NT2/D1 (cell line): ENCODE results near the gene OLIG1.
A peak's percentile ranks its signal among the peaks of the same experiment; 100 is the strongest.

Source experiments
- DNase-seq: peaks from one replicate; pipeline ENCODE4 v3.0.0-alpha.2; 2011; ENCODE audit warnings: low read depth, low spot score
- H3K27me3 ChIP-seq: 2 replicates; pipeline ENCODE4 v1.6.0; 2011; ENCODE audit warnings: mild to moderate bottlenecking; ENCODE audit not compliant: insufficient read length, insufficient read depth
- H3K36me3 ChIP-seq: 2 replicates; pipeline ENCODE4 v1.6.1; 2011; ENCODE audit warnings: mild to moderate bottlenecking, low read length, mixed read lengths; ENCODE audit not compliant: insufficient read depth, insufficient read length
- H3K4me1 ChIP-seq: 2 replicates; pipeline ENCODE4 v1.5.1; 2011; ENCODE audit not compliant: insufficient read depth, insufficient read length
- H3K4me3 ChIP-seq: 2 replicates; pipeline ENCODE4 v1.5.1; 2011; ENCODE audit warnings: low read depth; ENCODE audit not compliant: insufficient read length
- H3K9ac ChIP-seq: 2 replicates; pipeline ENCODE4 v1.6.0; 2011; ENCODE audit warnings: low read depth; ENCODE audit not compliant: insufficient read length
- H3K9me3 ChIP-seq: 2 replicates; pipeline ENCODE4 v1.5.1; 2011; ENCODE audit warnings: mild to moderate bottlenecking, low read length; ENCODE audit not compliant: insufficient read depth
- SUZ12 ChIP-seq: IDR thresholded peaks from 2 replicates; pipeline ENCODE4 v1.6.1; 2011; ENCODE audit not compliant: insufficient read length, insufficient read depth; ENCODE audit errors: extremely low read depth
- YY1 ChIP-seq: IDR thresholded peaks from 2 replicates; pipeline ENCODE4 v1.6.1; 2011; ENCODE audit not compliant: insufficient read length, insufficient read depth
- ZNF274 ChIP-seq: IDR thresholded peaks from 2 replicates; pipeline ENCODE4 v1.6.1; 2011; ENCODE audit warnings: mild to moderate bottlenecking, low read depth, low read length

The OLIG1 gene, protein sequence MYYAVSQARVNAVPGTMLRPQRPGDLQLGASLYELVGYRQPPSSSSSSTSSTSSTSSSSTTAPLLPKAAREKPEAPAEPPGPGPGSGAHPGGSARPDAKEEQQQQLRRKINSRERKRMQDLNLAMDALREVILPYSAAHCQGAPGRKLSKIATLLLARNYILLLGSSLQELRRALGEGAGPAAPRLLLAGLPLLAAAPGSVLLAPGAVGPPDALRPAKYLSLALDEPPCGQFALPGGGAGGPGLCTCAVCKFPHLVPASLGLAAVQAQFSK

DNA sequence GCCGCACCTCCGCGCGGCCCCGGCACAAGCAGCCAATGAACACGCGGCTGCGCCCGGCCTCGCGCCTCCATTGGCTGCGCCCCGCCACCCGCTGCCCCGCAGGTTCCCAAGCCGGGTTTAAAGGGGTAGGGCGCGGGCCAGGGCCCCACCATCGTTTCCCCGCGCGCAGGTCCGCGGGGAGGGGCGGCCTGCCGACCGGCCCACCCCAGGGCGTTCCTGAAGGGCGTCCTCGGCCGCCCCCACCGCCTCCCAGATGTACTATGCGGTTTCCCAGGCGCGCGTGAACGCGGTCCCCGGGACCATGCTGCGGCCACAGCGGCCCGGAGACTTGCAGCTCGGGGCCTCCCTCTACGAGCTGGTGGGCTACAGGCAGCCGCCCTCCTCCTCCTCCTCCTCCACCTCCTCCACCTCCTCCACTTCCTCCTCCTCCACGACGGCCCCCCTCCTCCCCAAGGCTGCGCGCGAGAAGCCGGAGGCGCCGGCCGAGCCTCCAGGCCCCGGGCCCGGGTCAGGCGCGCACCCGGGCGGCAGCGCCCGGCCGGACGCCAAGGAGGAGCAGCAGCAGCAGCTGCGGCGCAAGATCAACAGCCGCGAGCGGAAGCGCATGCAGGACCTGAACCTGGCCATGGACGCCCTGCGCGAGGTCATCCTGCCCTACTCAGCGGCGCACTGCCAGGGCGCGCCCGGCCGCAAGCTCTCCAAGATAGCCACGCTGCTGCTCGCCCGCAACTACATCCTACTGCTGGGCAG is at the start of gene OLIG1:
Gene OLIG1, plus strand, starts transcription at position 148 of the 750 bp plus-strand sequence. Its CDS starts 106 bp downstream, at position 254.
- TF ChIP-seq ZNF274 (no peak), YY1 (no peak)
- H3K9ac ChIP-seq, result peak within 1 kb of the TSS; percentile 69
- peak; percentile 76 for DNase-seq
- H3K36me3 ChIP-seq, result no peaks in the 10 kb centered on the region
- peaks cover 3% of the 10 kb centered on the region for H3K4me1 ChIP-seq
- H3K27me3 ChIP-seq, result peaks cover 96% of the 10 kb centered on the region
- H3K9me3 ChIP-seq, result no peaks in the 10 kb centered on the region
- peak within 1 kb of the TSS; percentile 53 for H3K4me3 ChIP-seq

DNA sequence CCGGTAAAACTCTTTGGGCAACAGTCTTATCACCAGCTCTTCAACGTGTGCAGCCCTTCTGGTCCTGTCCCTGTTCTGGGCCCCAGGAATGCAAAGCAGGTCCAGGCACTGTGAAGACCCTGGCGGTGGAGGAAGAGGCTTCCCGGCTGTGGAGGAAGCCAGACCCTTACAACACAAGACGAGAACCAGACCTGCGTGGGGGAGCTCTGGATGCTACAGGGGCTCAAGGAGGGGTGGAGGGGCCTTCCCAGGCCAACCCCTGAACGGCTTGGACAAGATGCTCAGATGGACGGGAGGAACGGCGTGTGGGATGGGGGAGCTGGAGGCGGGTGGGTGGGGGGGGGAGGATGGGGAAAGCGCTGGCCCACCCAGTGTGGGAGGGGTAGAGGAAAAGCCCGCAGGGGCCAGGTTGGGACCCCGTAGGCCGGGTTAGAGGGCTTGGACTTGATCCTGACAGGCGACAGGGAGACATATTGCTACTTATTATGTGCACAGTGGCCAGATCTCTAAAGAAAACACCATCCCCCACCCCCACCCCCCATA is 49.3 kb upstream of the OLIG1 start:
- TF ChIP-seq YY1 (no peak), SUZ12 (no peak), ZNF274 (no peak)
- H3K36me3 ChIP-seq, result no peaks in the 10 kb centered on the region
- peaks cover 92% of the 10 kb centered on the region for H3K27me3 ChIP-seq
- DNase-seq, result no peak
- peak overlapping the region; percentile 41 for H3K4me3 ChIP-seq
- peak overlapping the region; percentile 54 for H3K9ac ChIP-seq
- H3K9me3 ChIP-seq, result no peaks in the 10 kb centered on the region
- peaks cover 17% of the 10 kb centered on the region for H3K4me1 ChIP-seq

DNA sequence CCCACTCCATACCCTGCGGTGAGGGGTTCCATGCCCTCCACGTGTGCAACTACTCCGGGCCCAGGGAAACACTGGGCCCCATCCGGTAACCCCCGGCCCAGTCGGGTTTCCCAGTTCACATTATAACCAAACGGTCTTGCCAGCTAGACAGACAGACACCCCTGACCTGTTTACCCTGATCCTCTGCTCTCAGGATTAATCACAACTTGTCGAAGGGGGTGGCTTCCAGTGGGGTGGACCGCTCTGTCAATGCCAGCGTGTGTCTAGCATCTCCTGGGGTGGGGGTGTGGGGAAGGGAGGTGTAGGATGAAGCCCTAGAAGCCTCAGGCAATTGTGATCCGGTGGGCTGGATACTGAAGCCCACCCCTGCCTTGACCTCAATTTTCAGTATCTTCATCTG is 48.8 kb upstream of the OLIG1 start:
- Histone ChIP-seq H3K27me3 (peaks cover 96% of the 10 kb centered on the region), H3K36me3 (no peaks in the 10 kb centered on the region), H3K4me1 (peaks cover 17% of the 10 kb centered on the region), H3K9ac (no peak overlapping the region), H3K4me3 (no peak overlapping the region), H3K9me3 (no peaks in the 10 kb centered on the region)
- TF ChIP-seq YY1 (no peak), ZNF274 (no peak)
- DNase-seq, result no peak

DNA sequence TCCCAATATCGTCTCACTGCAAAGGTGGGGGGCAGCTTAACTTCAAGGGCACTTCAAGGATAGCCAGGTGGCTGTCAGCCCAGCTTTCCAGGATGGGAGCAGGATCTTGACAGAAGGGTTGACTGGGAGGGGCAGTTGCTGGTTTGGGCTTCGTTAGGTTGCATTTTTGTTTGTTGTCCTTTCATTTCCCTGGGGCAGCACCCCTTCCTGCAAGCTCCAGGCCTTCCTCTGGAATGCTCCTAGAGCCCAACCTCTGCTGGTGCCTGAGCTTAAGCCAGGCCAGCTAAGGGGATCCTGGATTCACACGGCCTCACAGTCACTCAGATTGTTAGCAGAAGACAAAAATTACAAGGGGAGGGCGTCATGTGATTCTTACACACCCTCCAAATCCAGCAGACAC is 48.3 kb upstream of the OLIG1 start:
- Histone ChIP-seq H3K4me3 (no peak overlapping the region), H3K36me3 (no peaks in the 10 kb centered on the region), H3K27me3 (peaks cover 96% of the 10 kb centered on the region), H3K9ac (no peak overlapping the region), H3K4me1 (peaks cover 17% of the 10 kb centered on the region), H3K9me3 (no peaks in the 10 kb centered on the region)
- DNase-seq, result no peak
- TF ChIP-seq YY1, result no peak
- TF ChIP-seq SUZ12, result no peak
- no peak for TF ChIP-seq ZNF274

- Histone ChIP-seq H3K4me1 (peaks cover 17% of the 10 kb centered on the region), H3K4me3 (peak overlapping the region; percentile 42), H3K9me3 (no peaks in the 10 kb centered on the region), H3K27me3 (peaks cover 96% of the 10 kb centered on the region), H3K36me3 (no peaks in the 10 kb centered on the region), H3K9ac (peak overlapping the region; percentile 54)
- no peak for DNase-seq
- TF ChIP-seq SUZ12, result no peak
Observed at GRCh38 chr21:33022489-33022827, 47.5 kb upstream of the OLIG1 start.

- Histone ChIP-seq H3K36me3 (no peaks in the 10 kb centered on the region), H3K9ac (peak overlapping the region; percentile 54), H3K4me3 (peak overlapping the region; percentile 42), H3K27me3 (peaks cover 96% of the 10 kb centered on the region), H3K9me3 (no peaks in the 10 kb centered on the region), H3K4me1 (peaks cover 17% of the 10 kb centered on the region)
- no peak for DNase-seq
- TF ChIP-seq SUZ12, result peak; percentile 99
- TF ChIP-seq ZNF274, result no peak
Observed at GRCh38 chr21:33022828-33023573, 46.9 kb upstream of the OLIG1 start.

DNA sequence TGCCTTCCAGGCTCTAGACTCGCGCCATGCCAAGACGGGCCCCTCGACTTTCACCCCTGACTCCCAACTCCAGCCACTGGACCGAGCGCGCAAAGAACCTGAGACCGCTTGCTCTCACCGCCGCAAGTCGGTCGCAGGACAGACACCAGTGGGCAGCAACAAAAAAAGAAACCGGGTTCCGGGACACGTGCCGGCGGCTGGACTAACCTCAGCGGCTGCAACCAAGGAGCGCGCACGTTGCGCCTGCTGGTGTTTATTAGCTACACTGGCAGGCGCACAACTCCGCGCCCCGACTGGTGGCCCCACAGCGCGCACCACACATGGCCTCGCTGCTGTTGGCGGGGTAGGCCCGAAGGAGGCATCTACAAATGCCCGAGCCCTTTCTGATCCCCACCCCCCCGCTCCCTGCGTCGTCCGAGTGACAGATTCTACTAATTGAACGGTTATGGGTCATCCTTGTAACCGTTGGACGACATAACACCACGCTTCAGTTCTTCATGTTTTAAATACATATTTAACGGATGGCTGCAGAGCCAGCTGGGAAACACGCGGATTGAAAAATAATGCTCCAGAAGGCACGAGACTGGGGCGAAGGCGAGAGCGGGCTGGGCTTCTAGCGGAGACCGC is 46.3 kb upstream of the OLIG1 start:
- no peak for TF ChIP-seq YY1
- TF ChIP-seq ZNF274, result no peak
- TF ChIP-seq SUZ12, result peak; percentile 84
- H3K9ac ChIP-seq, result peak overlapping the region; percentile 54
- DNase-seq, result no peak
- H3K4me1 ChIP-seq, result peaks cover 17% of the 10 kb centered on the region
- H3K36me3 ChIP-seq, result no peaks in the 10 kb centered on the region
- H3K27me3 ChIP-seq, result peaks cover 96% of the 10 kb centered on the region
- no peaks in the 10 kb centered on the region for H3K9me3 ChIP-seq
- peak overlapping the region; percentile 42 for H3K4me3 ChIP-seq
